Sigmoid colon (tissue), 4 donors: ENCODE data around the gene FCHSD2.

Experiments used
- CTCF ChIP-seq, 4 experiments: fragments of 450-650 bp in 3 of 4; fragments of 200-600 bp in 1 of 4; IDR thresholded peaks; one replicate each; pipeline ENCODE4 v1.5.1; 2016 to 2019; ENCODE audit warnings: antibody characterized with exemption in 4 of 4, mild to moderate bottlenecking in 3 of 4, moderate library complexity in 2 of 4
- POLR2AphosphoS5 ChIP-seq, 4 donors: sonication (generic); formaldehyde crosslinking; IDR thresholded peaks; one replicate each; pipeline ENCODE4 v1.6.1; 2017; ENCODE audit warnings: antibody characterized with exemption in 4 of 4

- no peak for TF ChIP-seq CTCF (IDR thresholded peaks at IDR 0.05)
- TF ChIP-seq POLR2AphosphoS5 (IDR thresholded peaks at IDR 0.05), result no peak
Observed at GRCh38 chr11:72863916-72864315, 278.2 kb downstream of the FCHSD2 start.
